H1 (cell line): ENCODE data around the gene LRRC4C. TPM values are rescaled to one million over a fixed set of nuclear protein-coding genes. Genes with fewer than 3 reads are reported as not detected.

Experiments
- BACH1 ChIP-seq: IDR thresholded peaks from 2 replicates; pipeline ENCODE4 v1.6.1; 2012; ENCODE audit warnings: low read length, improper control_type of control experiment
- CHD7 ChIP-seq: fragments of 300-600 bp; sonication (generic); IDR thresholded peaks from 2 replicates; pipeline ENCODE4 v1.7.1; 2012; ENCODE audit warnings: low read length, moderate library complexity, mild to moderate bottlenecking, inconsistent platforms; ENCODE audit not compliant: insufficient replicate concordance
- SP1 ChIP-seq: IDR thresholded peaks from 2 replicates; pipeline ENCODE4 v1.6.1; 2011; ENCODE audit warnings: low read depth, low read length
- polyA plus RNA-seq, 7 experiments: library from polyadenylated mRNA; depleted of rRNA in 3 of 7; stranded (reverse) in 5 of 7; unstranded in 2 of 7; fragments of >200 nt in 5 of 7; fragments of 200-250 nt in 2 of 7; gene quantifications; 1 replicate in 5 of 7; 2 replicates in 1 of 7; 4 replicates in 1 of 7; pipeline versions ENCODE4 v1.2.1 to v1.2.3, GENCODE V29; 2011 to 2013; ENCODE audit warnings: missing spikeins in 2 of 7, mixed read lengths in 2 of 7
- total RNA-seq: library from RNA; stranded (reverse); fragmentation: NEBNext Ultra II Directional; extraction: Animal tissue kit (Norgen Biotek cat#: 25700); gene quantifications from 2 replicates; pipeline ENCODE4 v1.2.1, GENCODE V29; 2021

LRRC4C gene
- total and polyA plus RNA-seq, 2 of the 8 experiments (the other 6 are each of a cell fraction or from before 2014, with no cell fraction given), result 0.23 to 2.2 TPM

GRCh38 chr11:40207416-40207815, 1252.0 kb downstream of the LRRC4C start (continued):
- no peak for TF ChIP-seq CHD7
- TF ChIP-seq SP1, result no peak
- TF ChIP-seq BACH1, result no peak
